Stimulated activated CD4-positive, alpha-beta T cell treated with anti-CD3 and anti-CD28 coated beads, Interleukin-1b, Interleukin-23, amount 100 ng/mL, for 48 hours (primary cell): ENCODE data around the gene NUP54.
A peak's percentile ranks its signal among the peaks of the same experiment; 100 is the strongest.

Source experiments
- DNase-seq: peaks from one replicate; pipeline ENCODE4 v3.0.0-alpha.2; 2020

Gene NUP54, protein sequence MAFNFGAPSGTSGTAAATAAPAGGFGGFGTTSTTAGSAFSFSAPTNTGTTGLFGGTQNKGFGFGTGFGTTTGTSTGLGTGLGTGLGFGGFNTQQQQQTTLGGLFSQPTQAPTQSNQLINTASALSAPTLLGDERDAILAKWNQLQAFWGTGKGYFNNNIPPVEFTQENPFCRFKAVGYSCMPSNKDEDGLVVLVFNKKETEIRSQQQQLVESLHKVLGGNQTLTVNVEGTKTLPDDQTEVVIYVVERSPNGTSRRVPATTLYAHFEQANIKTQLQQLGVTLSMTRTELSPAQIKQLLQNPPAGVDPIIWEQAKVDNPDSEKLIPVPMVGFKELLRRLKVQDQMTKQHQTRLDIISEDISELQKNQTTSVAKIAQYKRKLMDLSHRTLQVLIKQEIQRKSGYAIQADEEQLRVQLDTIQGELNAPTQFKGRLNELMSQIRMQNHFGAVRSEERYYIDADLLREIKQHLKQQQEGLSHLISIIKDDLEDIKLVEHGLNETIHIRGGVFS

DNA sequence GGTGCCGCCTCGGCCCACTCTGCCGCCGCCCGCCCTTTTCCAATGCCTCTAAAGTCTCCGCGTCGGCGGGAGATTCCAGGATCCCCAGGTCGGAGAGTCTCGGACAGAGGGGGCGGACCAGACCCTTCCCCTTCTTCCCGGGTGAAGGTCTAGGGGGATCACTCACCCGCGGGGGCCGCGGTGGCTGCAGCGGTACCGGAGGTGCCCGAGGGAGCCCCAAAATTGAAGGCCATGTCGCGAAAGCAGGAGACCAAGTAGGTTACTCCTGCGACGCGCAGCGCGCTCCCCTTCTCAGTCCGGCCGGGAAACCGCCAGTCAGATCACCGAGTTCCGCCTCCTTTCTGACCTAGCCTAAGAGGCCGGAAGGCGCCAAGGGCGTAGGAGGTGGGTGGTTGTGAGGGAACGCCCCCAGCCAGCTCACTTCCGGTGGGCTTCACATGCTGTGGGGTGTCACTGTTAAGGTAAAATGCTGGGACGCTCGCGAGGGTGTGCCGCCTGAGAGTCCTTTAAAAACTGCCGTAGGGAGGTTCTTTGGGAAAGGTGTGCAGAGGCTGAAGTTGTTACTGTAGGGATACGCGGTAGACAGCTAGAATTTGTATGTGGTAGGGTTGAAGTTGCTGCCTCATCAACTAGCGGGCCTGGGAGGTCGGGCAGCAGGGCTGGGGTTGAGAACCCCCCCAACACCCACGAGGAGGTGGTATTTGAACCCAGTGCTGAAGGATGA lies at the start of gene NUP54:
Gene NUP54, minus strand, starts transcription at position 256 of the 724 bp plus-strand sequence. Its CDS starts 23 bp downstream, at position 233.
- peak; percentile 97 for DNase-seq

DNA sequence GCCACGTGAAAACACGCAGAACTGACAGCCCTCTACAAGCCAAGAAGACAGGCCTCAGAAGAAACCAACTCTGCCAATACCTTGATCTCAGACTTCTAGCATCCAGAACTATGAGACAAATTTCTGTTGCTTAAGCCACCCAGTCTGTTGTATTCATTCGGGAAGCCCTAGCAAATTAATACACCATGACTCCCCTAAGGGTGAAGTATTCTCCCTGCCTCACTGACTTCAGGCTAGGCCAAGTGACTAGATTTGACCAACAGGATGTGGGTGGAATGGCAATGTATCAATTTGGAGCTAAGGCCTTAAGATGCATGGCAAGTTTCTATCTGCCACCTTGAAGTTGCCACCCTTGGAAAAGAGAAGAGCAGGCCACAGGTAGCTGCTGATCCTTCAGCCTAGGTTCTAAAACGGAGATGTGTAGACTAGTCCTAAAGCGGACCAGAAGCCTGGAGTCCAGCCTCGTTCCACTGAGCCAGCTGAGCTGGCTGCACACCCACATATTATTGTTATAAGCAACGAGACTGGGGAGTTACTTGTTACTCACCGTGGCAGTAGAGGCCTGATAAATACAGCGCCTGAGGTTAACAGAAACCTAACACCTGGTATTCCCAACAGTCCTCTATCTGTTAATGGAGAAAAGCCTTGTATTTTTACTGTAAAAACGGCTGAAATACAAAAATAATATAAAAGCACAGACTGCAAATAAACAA lies 49.0 kb upstream of the NUP54 start:
- DNase-seq: no peak

DNA sequence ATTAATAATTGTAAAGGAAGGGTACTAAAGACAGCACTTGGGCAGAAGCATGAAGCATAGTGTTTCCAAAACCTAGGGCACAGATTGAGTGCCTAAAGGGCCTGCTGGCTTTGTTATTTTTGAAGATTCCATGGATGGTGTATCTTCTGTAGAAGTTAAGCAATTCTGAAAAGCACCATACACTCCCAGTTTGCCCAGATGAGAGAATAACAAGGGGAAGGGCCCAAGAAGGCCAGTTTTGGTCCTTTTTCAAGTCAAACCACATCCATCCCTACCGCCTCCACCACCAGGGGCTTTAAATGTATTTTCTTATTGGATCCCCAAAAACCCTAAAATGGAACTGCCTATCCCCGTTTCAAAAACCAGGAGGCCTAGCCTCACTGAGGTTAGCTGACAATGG lies 48.2 kb upstream of the NUP54 start:
- DNase-seq: no peak

GRCh38 chr4:76195326-76195725 lies 47.1 kb upstream of the NUP54 start:
- no peak for DNase-seq

DNA sequence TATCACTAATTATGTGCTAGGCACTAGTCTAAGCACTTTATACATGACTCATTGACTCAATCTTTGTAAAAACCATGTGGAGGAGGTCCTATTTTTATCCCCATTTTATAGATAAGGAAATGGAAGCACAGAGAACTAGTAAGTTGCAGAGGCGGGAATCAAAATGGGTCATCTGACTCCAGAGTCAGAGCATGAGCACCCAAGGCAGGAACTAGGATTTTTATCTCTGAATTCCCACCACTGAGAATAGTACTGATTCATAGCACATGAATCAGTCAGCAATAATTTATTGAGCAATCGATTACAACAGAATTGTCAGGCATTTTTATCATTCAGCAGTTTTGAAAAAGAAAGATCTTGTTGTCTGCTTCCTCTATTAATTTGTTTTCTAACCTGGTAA lies 46.1 kb upstream of the NUP54 start:
- DNase-seq: no peak

GRCh38 chr4:76192236-76192635 lies 44.0 kb upstream of the NUP54 start:
- DNase-seq: no peak

GRCh38 chr4:76188557-76188956 lies 40.4 kb upstream of the NUP54 start:
- DNase-seq: no peak

GRCh38 chr4:76188149-76188548 lies 40.0 kb upstream of the NUP54 start:
- DNase-seq: no peak

GRCh38 chr4:76187152-76187551 lies 39.0 kb upstream of the NUP54 start:
- DNase-seq: no peak

DNA sequence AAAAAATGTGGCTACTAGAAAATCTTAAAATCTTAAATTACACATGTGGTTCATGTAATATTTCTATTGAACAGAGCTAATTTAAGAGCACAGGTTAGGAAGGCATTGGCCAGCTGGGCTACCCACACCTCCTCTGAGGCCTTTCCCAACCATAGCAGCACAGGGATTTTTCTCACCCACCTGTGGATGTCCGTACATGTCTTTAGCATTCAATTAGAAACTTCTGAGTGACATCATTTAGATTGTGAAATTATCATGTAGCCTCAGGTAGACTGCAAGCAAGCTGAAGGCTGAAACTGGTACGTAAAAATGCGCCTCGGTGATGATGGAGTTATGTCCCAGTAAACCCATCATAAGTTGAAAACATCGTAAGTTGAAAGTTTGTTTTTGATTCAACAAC lies 34.3 kb upstream of the NUP54 start:
- DNase-seq: no peak

DNA sequence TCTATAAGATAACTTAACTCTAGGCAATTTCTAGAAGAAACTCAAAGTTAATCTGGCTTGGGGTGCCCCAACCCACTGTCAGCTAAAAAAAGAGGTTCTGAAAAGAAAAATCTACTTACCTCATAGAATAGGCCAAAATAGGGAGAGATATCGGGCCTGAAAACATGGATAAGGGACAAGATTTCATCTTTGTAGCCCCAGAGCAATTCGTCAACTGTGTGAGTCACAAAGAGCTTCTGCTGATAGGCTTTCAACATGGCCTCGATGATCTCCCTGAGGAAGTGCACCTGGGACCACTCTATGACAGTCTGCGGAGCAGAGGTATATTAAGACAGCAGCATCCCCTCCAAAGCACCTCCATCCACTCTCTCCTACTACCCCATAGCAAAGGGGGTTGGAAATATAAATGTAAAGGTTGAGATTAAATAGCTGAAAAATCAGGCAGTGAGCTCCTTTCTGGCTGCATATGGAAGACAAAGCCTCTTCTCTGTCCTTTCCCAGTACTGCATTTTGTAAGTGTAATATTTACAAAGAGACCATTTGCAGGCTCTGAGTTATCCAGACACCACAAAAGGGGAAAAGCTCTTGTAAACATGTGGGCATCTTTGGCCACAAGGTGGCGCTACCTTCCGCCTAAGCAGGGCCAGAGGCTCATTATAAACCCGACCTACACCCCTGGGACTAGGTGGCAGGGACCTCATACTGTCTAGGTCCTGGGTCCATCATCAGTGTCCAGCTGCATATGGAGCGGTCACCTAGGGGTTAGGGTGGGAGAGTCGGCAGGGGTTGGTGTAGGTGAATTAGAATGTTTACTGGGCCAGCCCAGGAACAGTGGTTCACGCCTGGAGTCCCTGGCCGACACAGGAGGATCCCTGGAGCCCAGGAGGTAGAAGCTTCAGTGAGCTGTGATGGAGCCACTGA lies 31.5 kb upstream of the NUP54 start:
- peak; percentile 81 for DNase-seq

GRCh38 chr4:76178296-76178695 lies 30.1 kb upstream of the NUP54 start:
- no peak for DNase-seq

GRCh38 chr4:76177709-76178108 lies 29.5 kb upstream of the NUP54 start:
- no peak for DNase-seq

GRCh38 chr4:76175336-76175735 lies 27.1 kb upstream of the NUP54 start:
- no peak for DNase-seq

GRCh38 chr4:76174216-76174615 lies 26.0 kb upstream of the NUP54 start:
- no peak for DNase-seq

GRCh38 chr4:76168688-76169087 lies 20.5 kb upstream of the NUP54 start:
- DNase-seq: no peak

- DNase-seq: no peak
Measured at GRCh38 chr4:76166480-76166879, 18.3 kb upstream of the NUP54 start.

GRCh38 chr4:76160355-76160754 lies 12.2 kb upstream of the NUP54 start:
- no peak for DNase-seq

GRCh38 chr4:76156635-76157034 lies 8.4 kb upstream of the NUP54 start:
- DNase-seq: no peak

GRCh38 chr4:76155979-76156378 lies 7.8 kb upstream of the NUP54 start:
- DNase-seq: no peak

GRCh38 chr4:76153356-76153755 lies 5.2 kb upstream of the NUP54 start:
- DNase-seq: no peak

DNA sequence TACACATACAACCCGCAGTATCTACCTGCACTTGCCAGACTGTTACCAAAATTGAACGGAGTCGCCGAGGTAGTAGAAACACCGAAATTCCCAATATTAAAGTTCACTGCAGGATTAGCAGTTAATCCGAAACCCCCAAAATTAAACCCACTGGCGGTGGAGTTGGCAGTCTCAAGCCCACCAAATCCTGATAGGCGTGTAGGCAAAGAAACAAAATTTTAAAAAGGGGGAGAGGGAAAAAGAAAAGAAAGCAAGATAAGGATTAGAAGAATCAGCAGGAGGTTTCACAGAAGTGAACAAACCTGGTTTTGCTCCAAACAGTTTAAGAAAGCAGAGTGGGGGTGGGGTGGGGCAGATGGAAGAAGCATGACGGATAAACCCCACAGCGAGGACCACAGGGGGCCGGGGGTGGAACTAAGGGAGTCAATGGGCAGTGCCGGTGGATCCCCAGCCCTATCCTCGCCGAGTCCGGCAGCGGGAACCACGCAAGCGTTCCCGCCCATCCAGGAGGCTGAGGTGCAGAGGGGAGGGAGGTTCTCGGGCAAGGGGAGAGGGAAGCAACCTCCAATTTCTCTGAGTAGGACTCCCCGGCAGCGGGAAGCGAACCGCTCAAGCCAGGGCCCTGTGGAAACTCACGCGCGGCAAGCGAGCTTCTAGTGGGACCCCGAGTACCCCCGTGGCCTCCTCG lies 599 bp downstream of the NUP54 start:
- peak; percentile 58 for DNase-seq
